Hepatocyte (in vitro differentiated cells): ENCODE measurements around the gene RAP1A. TPM values are rescaled to one million over a fixed set of nuclear protein-coding genes. Genes with fewer than 3 reads are reported as not detected.

Source experiments
- DNase-seq: peaks from one replicate; pipeline ENCODE4 v3.0.0-alpha.2; 2016; ENCODE audit warnings: low spot score
- H2AFZ ChIP-seq: fragments of 200-600 bp; sonication (generic); 2 replicates; pipeline ENCODE4 v1.6.0; 2016; ENCODE audit warnings: antibody characterized with exemption, mild to moderate bottlenecking
- H3K27ac ChIP-seq: fragments of 200-600 bp; sonication (generic); 2 replicates; pipeline ENCODE4 v1.5.1; 2016; ENCODE audit warnings: mild to moderate bottlenecking
- H3K27me3 ChIP-seq: fragments of 200-600 bp; sonication (generic); 2 replicates; pipeline ENCODE4 v1.6.1; 2016
- H3K36me3 ChIP-seq: fragments of 200-600 bp; sonication (generic); replicated peaks from 2 replicates; pipeline ENCODE4 v1.5.1; 2016; ENCODE audit warnings: low read depth; ENCODE audit not compliant: insufficient read depth
- H3K4me1 ChIP-seq: fragments of 200-600 bp; sonication (generic); 2 replicates; pipeline ENCODE4 v1.5.1; 2016; ENCODE audit warnings: mild to moderate bottlenecking, moderate library complexity; ENCODE audit not compliant: insufficient read depth
- H3K4me2 ChIP-seq: fragments of 200-600 bp; sonication (generic); 2 replicates; pipeline ENCODE4 v1.6.0; 2016
- H3K4me3 ChIP-seq: fragments of 200-600 bp; sonication (generic); 2 replicates; pipeline ENCODE4 v1.5.1; 2016; ENCODE audit warnings: mild to moderate bottlenecking
- H3K79me2 ChIP-seq: fragments of 200-600 bp; sonication (generic); 2 replicates; pipeline ENCODE4 v1.6.0; 2017; ENCODE audit warnings: mild to moderate bottlenecking
- H3K9me2 ChIP-seq: fragments of 200-600 bp; sonication (generic); replicated peaks from 2 replicates; pipeline ENCODE4 v1.6.0; 2017; ENCODE audit warnings: mild to moderate bottlenecking; ENCODE audit not compliant: insufficient read depth
- H3K9me3 ChIP-seq: fragments of 200-600 bp; sonication (generic); 2 replicates; pipeline ENCODE4 v1.5.1; 2016; ENCODE audit warnings: low read depth, mild to moderate bottlenecking
- H4K20me1 ChIP-seq: fragments of 200-600 bp; sonication (generic); 2 replicates; pipeline ENCODE4 v1.6.0; 2016; ENCODE audit warnings: mild to moderate bottlenecking; ENCODE audit not compliant: insufficient read depth, poor library complexity, severe bottlenecking
- EZH2 ChIP-seq: fragments of 200-600 bp; sonication (generic); IDR thresholded peaks from 2 replicates; pipeline ENCODE4 v1.6.1; 2016; ENCODE audit warnings: antibody characterized with exemption, mild to moderate bottlenecking, borderline replicate concordance
- EZH2phosphoT487 ChIP-seq: fragments of 200-600 bp; sonication (generic); IDR thresholded peaks from one replicate; pipeline ENCODE4 v1.6.1; 2018; ENCODE audit warnings: antibody characterized with exemption, mild to moderate bottlenecking, low read depth, moderate library complexity; ENCODE audit not compliant: unreplicated experiment, severe bottlenecking
- WGBS: methylation state at CpG from one replicate; pipeline ENCODE4 v1.1.6; 2016; ENCODE audit warnings: low lambda C conversion rate; ENCODE audit errors: missing lambda C conversion rate; 5-methylcytosine and 5-hydroxymethylcytosine counted together
- polyA plus RNA-seq: library from polyadenylated mRNA; unstranded; fragments of >200 nt; fragmentation: Nextera tagmentation; extraction: Ambion mirVana; gene quantifications from 2 replicates; pipeline ENCODE4 v1.2.1, GENCODE V29; 2016
- total RNA-seq: library from RNA; depleted of rRNA; stranded (reverse); fragments of >200 nt; gene quantifications from 2 replicates; pipeline ENCODE4 v1.2.3, GENCODE V29; 2014
- TF ChIP-seq, protein P1 (sequence below): fragments of 200-600 bp; sonication (generic); IDR thresholded peaks from 2 replicates; pipeline ENCODE4 v1.5.1; 2016; ENCODE audit warnings: antibody characterized with exemption, mild to moderate bottlenecking; ENCODE audit not compliant: poor library complexity

RAP1A gene
- total and polyA plus RNA-seq, 2 experiments from 2014 or later, result 48.8 to 49.6 TPM

DNA sequence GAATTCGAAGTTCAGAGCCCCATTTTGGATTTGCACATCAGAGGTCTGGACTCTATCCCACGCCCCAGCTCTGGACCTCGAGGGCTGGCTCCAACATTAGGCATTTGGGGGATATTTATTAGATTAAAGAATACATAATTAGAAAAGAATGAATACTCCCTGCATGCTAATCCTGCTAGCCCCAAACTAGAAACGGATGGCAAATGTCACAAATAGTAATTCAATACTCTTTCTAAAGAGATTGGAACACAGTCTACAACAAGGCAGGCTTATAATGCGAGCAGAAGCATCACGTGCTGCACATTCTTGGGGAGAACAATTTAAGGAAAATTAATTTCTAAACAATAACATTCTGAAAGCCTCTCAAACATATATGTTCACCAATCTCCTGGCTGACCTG is 27.7 kb upstream of the RAP1A start:
- no peak overlapping the region for H2AFZ ChIP-seq
- peaks cover 21% of the 10 kb centered on the region for H3K4me1 ChIP-seq
- peak overlapping the region; percentile 81 for H3K27ac ChIP-seq
- no peak overlapping the region for H3K4me3 ChIP-seq
- H3K27me3 ChIP-seq, result no peaks in the 10 kb centered on the region
- H3K79me2 ChIP-seq, result no peaks in the 10 kb centered on the region
- H3K4me2 ChIP-seq, result peak overlapping the region; percentile 57
- no peaks in the 10 kb centered on the region for H3K9me3 ChIP-seq
- TF ChIP-seq EZH2phosphoT487, result no peak
- no peak for TF ChIP-seq EZH2
- TF ChIP-seq, protein P1, sequence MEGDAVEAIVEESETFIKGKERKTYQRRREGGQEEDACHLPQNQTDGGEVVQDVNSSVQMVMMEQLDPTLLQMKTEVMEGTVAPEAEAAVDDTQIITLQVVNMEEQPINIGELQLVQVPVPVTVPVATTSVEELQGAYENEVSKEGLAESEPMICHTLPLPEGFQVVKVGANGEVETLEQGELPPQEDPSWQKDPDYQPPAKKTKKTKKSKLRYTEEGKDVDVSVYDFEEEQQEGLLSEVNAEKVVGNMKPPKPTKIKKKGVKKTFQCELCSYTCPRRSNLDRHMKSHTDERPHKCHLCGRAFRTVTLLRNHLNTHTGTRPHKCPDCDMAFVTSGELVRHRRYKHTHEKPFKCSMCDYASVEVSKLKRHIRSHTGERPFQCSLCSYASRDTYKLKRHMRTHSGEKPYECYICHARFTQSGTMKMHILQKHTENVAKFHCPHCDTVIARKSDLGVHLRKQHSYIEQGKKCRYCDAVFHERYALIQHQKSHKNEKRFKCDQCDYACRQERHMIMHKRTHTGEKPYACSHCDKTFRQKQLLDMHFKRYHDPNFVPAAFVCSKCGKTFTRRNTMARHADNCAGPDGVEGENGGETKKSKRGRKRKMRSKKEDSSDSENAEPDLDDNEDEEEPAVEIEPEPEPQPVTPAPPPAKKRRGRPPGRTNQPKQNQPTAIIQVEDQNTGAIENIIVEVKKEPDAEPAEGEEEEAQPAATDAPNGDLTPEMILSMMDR, result no peak
- no peaks in the 10 kb centered on the region for H3K36me3 ChIP-seq
- 82% methylated on average over 6 of the region's 6 CpGs for WGBS
- H3K9me2 ChIP-seq, result no peaks in the 10 kb centered on the region
- no peak for DNase-seq
- H4K20me1 ChIP-seq, result no peaks in the 10 kb centered on the region

- Histone ChIP-seq H3K36me3 (no peaks in the 10 kb centered on the region), H2AFZ (peak overlapping the region; percentile 37), H4K20me1 (no peaks in the 10 kb centered on the region), H3K4me2 (peak overlapping the region; percentile 57), H3K79me2 (no peaks in the 10 kb centered on the region), H3K27me3 (no peaks in the 10 kb centered on the region), H3K4me3 (no peak overlapping the region), H3K9me2 (no peaks in the 10 kb centered on the region), H3K9me3 (no peaks in the 10 kb centered on the region), H3K4me1 (peaks cover 21% of the 10 kb centered on the region), H3K27ac (peak overlapping the region; percentile 81)
- TF ChIP-seq EZH2 (no peak), EZH2phosphoT487 (no peak)
- TF ChIP-seq, protein P1, result no peak
- 22% methylated on average over 11 of the region's 11 CpGs for WGBS
- peak; percentile 85 for DNase-seq
These were observed 26.9 kb upstream of the RAP1A start for GRCh38 chr1:111592389-111593361.

GRCh38 chr1:111593403-111594305 is 25.9 kb upstream of the RAP1A start:
- no peaks in the 10 kb centered on the region for H3K36me3 ChIP-seq
- TF ChIP-seq EZH2phosphoT487 (no peak), EZH2 (no peak)
- TF ChIP-seq, protein P1, result no peak
- H2AFZ ChIP-seq, result no peak overlapping the region
- WGBS, result 67% methylated on average over 5 of the region's 5 CpGs
- H3K9me2 ChIP-seq, result no peaks in the 10 kb centered on the region
- peak overlapping the region; percentile 81 for H3K27ac ChIP-seq
- no peaks in the 10 kb centered on the region for H3K79me2 ChIP-seq
- H3K4me2 ChIP-seq, result peak overlapping the region; percentile 57
- DNase-seq, result no peak
- H3K4me3 ChIP-seq, result no peak overlapping the region
- H3K27me3 ChIP-seq, result no peaks in the 10 kb centered on the region
- H3K9me3 ChIP-seq, result no peaks in the 10 kb centered on the region
- H4K20me1 ChIP-seq, result no peaks in the 10 kb centered on the region
- H3K4me1 ChIP-seq, result peaks cover 21% of the 10 kb centered on the region
